ENCODE data around the gene RBFOX2. TPM values are rescaled to one million over a fixed set of nuclear protein-coding genes. Genes with fewer than 3 reads are reported as not detected.
"Not testable (repeated sequence)": the region's sequence is repeated elsewhere in the genome, so short reads cannot be mapped to it uniquely, and the experiment has no call there.

The RBFOX2 gene
- polyA plus RNA-seq, 4 donors = 126 to 138 (median 128) TPM

DNA sequence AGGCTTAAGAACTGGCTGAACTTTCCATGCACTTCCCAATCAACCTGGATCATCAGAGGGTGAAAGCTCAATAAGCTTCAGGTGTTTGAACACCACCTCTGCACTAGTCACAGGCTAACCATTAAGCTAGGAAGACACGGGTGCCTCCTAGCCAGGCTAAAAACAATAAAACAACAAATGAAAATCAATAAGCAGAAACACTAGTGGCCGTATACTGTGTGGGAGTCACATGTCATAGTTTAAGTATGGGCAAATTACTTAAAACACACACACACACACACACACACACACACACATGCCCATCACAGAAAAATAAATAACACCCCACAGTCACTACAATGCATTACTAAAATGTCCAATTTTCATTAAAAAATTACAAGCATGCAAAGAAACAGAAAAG, 225.7 kb downstream of the RBFOX2 start:
- no peak for DNase-seq (ENCODE audit: low read depth in 4 of 4, low spot score in 2 of 4)

GRCh38 chr22:35801301-35801700, 227.3 kb downstream of the RBFOX2 start:
- not testable (repeated sequence) for DNase-seq (ENCODE audit: low read depth in 4 of 4, low spot score in 2 of 4)

DNA sequence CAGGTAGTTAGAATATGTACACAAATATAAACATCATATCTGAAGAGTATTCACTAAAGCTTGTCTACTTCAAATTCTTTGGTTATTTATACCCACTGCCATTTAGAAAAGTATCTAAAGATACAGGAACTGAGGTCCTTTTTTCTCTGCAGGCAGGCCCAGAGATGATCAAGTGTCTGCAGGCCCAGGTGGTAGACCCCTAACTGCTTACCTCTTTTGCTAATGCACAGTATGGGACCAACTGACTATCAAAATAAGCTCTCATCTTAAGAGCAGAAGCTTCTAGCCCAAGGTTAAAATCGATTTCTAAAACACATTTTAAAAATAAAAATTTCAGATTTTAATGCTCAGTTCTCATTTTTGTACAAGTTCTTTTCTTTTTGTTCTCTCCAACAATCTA, 229.5 kb downstream of the RBFOX2 start:
- DNase-seq (ENCODE audit: low read depth in 4 of 4, low spot score in 2 of 4) = no peak

DNA sequence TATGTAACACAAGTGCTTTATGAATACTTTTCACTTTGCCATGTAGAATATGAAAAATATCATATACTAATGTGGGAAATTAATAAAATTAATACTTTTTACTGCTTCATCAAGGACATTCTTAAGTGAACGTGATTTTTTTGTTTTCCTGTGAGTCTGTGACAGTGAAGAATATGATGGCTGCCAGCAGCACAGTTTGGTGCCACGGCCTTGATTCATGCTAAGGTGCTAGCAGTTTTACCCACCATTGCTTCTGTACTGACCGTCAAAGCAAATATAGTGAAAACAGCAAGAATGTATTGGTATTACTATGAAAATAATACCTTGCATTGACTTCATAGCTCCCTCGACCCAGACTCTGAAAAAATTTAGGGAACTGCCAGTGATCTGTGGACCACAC, 231.2 kb downstream of the RBFOX2 start:
- no peak for DNase-seq (ENCODE audit: low read depth in 4 of 4, low spot score in 2 of 4)

- DNase-seq (ENCODE audit: low read depth in 4 of 4, low spot score in 2 of 4) = no peak
These were observed 233.1 kb downstream of the RBFOX2 start for GRCh38 chr22:35795476-35795875.

DNA sequence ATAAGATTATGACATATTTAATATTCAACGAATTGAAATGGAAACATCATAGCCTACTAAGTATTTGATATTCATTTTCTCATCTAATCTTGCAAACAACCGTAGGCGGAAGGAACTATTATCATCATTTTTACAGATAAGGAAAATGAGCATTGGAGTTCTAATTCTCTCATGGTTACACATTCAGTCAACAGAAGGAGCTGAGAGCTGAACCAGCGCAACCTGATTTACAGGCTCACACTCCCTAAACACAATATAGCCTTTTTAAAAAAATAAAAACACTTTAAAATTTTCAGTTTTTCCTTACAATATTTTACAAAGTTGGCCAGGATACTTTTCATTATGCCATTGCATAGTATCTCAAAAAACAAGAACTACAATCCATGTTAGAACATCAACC, 236.1 kb downstream of the RBFOX2 start:
- DNase-seq (ENCODE audit: low read depth in 4 of 4, low spot score in 2 of 4) = no peak

DNA sequence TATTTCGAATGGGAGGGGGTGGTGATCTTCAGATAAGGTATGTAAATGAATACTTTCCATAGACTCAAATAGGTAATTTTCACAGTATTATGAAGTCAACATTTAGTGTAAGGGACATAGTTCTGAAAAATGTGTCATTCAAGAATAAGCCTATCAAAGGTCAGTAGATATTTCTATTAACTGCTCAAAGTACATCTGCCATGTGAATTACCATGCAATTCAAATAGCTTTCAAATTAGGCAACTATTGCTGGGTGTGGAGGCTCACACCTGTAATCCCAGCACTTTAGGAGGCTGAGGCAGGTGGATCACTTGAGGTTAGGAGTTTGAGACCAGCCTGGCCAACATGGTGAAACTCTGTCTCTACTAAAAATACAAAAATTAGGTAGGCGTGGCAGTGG, 236.8 kb downstream of the RBFOX2 start:
- DNase-seq (ENCODE audit: low read depth in 4 of 4, low spot score in 2 of 4) = not testable (repeated sequence)

GRCh38 chr22:35785181-35785923, 243.3 kb downstream of the RBFOX2 start:
- DNase-seq (ENCODE audit: low read depth in 4 of 4, low spot score in 2 of 4) = no peak

DNA sequence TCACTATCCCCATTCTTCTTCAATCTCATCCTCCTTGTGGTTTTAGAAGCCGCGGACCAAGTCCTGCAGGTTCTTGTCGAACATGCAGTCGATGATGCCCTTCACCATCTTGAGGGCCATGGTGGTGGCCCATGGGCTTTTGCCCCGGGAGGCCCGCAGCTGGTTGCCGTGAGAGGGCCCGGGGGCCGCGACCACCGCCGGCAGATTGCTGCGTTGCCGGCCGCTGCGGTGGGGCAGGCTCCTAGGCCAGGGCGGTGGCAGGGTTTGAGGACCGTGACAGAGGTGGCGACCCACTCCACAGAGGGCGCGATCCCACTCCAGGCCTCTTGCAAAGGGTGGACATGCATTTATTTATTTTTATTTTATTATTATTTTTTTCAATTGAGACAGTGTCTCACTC, 244.0 kb downstream of the RBFOX2 start:
- DNase-seq (ENCODE audit: low read depth in 4 of 4, low spot score in 2 of 4) = no peak

DNA sequence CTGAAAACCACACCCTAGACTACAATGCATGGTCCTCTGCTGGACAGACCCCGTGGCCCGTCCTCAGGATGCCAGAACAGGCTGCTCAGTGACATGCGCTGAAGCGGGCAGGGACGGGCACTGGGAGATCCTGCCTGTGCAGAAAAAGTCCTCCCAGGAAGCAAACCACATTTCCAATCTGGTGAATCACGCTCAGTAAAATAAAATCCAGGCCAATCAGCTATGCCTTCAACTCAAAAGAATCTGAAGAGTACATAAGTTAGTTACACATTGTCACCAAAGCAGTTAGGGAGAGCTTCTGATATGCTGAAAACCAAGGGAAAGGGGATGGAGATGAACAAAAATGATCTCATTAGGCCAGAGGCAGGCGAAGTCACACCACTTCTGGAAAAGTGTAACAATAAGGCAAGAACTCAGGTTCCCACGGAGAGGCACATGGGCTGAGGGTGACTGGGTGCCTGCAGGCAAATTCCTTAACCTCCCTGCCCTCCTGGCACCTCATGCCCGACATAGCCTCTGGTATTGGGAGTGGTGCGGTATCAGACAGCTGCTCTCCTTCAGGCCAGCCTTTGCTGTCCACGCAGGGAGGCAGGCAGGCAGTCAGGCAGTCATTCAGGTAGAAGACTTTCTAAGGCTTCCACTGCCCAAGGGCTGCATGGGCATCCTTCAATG, 244.5 kb downstream of the RBFOX2 start:
- no peak for DNase-seq (ENCODE audit: low read depth in 4 of 4, low spot score in 2 of 4)

DNA sequence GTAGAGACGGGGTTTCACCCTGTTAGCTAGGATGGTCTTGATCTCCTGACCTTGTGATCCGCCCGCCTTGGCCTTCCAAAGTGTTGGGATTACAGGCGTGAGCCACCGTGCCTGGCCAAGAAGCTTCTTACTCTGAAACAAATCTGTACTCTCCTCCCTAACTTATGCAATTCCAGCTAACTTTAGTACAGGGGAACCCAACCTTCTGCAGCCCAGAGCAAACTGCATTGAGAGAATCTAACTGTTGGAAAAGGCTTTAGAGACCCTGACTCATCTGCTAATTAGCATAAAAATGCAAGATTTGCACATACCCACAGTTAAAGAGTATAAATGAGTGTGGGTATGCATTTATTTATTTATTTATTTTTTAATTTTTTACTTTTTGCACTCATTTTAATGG, 246.1 kb downstream of the RBFOX2 start:
- DNase-seq (ENCODE audit: low read depth in 4 of 4, low spot score in 2 of 4) = no peak

DNA sequence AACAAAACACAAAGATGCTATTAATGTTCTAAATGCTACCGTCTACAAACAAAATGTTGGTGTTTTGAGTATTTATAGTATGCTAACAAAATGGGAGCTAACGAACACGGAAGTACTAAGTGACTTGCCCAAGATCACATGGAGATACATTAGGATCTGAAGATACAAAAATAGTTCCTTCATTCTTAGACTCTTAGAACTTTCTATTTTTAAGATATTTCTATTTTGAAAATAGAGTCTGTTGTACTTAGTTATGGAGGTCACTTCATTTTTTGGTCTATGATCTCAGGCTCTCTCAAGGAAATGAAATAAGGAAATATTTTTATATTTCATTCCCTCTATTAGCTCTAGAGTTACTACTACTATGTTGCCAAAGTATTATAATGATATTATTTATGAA, 246.7 kb downstream of the RBFOX2 start:
- no peak for DNase-seq (ENCODE audit: low read depth in 4 of 4, low spot score in 2 of 4)

- no peak for DNase-seq (ENCODE audit: low read depth in 4 of 4, low spot score in 2 of 4)
These were observed 251.2 kb downstream of the RBFOX2 start for GRCh38 chr22:35777335-35777975.

DNA sequence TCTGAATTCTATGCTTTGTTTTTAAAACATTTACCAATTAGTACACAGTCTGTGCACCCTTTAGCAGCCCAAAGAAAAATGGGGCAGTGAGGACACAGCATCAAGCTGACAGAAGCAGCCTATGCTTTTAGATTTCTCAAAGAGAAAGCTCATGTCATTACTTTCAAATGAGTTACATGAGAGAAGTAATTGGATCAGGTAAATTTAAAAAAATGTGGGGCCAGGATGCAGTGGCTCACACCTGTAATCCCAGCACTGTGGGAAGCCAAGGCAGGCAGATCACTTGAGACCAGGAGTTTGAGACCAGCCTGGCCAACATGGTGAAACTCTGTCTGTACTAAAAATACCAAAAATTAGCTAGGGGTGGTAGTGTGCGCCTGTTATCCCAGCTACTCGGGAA, 253.3 kb downstream of the RBFOX2 start:
- DNase-seq (ENCODE audit: low read depth in 4 of 4, low spot score in 2 of 4) = no peak

DNA sequence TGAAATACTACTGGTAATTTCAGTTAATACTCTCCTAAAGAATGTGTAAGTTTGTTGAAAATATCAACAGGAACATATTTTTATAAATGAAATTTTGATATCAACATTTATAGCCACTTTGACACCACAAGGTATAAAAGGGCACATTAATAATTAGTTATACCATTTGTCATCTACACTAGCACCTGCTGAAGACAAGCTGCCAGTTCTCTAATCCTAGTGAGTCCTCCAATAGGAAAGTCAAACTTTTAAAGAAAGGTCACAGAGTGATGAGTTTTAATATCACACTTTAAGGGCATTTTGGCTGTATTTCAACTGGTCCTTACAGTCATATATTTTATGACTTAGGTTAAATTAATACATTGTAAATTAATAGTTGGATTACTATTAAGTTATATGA, 258.6 kb downstream of the RBFOX2 start:
- DNase-seq (ENCODE audit: low read depth in 4 of 4, low spot score in 2 of 4) = no peak

DNA sequence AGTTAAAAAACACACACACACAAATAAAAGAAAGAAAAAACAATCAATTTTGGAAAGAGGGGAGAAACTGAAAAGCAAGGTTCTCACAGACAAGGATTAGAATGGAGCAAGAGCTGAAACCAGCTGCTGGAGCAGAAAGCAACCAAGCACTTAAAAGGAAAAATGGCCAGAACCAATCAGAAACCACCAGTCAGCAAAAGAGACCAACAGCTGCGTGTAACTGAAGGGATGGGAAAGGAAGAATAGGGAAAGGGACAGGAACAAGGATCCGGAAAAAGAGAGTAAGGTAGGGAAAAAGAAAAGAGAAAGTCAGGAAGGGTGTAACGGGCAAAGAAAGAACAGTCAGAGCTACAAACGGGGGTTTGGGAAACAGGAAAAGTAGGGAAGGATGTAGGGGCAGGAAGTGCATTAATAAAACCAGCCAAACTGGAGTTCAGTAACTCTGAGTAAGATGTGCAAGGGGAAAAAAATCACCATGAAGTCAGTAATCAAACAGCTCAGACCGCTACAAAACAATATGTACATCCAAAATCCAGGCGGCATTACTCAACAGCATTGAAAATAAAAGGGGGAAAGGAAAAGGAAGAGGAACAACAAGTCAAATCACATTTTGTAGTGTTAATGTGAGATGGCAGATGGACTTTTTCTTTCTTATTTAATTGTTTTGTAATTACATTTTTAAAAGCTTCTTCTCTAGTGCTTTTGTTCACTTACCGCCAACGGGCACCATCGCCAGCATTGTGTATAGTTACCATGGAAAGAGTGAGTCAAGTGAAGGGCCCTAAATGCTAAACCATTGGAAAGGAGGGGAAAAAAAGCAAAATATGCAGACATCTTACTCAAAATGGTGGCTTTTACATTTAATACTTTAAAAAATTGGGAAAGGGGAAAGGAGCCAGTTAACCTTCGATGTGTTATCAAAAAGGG, 261.7 kb downstream of the RBFOX2 start:
- DNase-seq (ENCODE audit: low read depth in 4 of 4, low spot score in 2 of 4) = no peak

DNA sequence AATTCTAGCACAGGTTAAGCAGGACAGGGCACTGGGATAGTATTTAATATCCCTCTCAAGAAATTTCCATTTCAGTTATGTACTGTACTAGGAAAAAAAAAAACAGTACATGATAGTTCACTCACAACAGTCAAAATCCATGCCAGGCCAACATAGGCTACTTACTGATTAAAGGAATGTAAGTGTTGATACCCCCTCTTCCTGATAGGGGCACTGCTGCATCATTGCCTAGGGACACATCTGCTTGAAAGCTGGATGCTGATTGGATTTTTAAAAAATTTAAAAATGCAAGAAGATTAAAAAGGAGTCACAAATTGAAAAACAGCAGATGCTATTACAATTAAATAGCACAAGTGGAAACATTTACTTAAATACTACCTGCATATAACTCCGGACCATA, 267.6 kb downstream of the RBFOX2 start:
- DNase-seq (ENCODE audit: low read depth in 4 of 4, low spot score in 2 of 4) = no peak

DNA sequence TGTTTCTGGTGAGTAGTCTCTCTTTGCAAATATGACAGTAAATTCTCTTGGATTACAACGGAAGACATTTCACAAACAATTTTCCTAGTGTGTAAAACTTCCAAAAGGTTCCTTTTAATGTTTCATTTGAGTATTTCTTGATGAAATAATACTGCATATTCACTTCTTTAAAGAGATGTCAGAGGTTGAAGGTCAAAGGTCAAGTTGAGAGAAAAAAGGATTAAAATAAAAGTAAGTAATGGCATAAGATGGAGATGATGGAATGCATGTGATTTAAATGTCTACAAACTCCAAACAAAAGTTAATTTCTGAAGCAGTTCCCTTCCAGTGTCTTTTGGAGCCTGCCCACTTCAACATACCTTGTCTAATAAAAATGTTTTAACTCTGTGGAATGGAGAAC, 270.2 kb downstream of the RBFOX2 start:
- DNase-seq (ENCODE audit: low read depth in 4 of 4, low spot score in 2 of 4) = no peak

GRCh38 chr22:35756722-35757121, 271.9 kb downstream of the RBFOX2 start:
- no peak for DNase-seq (ENCODE audit: low read depth in 4 of 4, low spot score in 2 of 4)

DNA sequence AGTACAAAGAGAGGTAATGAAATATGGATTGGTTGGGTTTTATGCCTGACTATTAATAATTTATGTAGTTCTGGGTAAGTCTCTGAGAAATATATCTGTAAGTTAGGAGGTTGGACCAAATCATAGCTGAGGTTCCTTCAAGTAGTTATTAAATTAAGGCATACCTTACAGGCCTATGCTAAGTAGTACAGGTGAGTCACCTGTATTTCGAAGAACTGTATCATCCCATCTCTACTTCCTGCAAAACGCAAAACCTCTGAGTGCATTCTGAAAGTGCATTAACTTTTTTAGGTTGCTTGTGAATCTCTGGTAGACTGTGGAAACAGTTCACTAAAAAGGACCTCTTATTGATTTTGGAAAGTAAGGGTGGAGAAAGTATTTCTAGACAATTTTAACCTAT, 273.9 kb downstream of the RBFOX2 start:
- DNase-seq (ENCODE audit: low read depth in 4 of 4, low spot score in 2 of 4) = no peak

DNA sequence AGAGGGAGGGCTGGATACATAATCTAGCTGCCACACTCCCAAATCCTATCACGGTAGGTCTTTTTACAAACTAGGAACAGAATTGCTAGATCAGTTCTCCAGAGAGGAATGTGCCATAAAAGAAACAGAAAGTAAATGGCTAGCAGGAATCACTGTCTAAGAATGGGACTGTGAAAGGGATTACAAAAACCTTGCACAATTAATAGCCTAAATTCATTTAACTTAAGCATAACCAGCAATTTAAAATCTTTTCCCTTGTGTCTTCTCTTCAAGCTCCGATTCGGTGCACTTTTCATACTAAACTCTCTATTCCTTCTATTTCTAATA, 275.8 kb downstream of the RBFOX2 start:
- DNase-seq (ENCODE audit: low read depth in 4 of 4, low spot score in 2 of 4) = no peak
